ENCODE results near the gene ANKUB1.
A peak's percentile ranks its signal among the peaks of the same experiment; 100 is the strongest.

ANKUB1 gene

DNA sequence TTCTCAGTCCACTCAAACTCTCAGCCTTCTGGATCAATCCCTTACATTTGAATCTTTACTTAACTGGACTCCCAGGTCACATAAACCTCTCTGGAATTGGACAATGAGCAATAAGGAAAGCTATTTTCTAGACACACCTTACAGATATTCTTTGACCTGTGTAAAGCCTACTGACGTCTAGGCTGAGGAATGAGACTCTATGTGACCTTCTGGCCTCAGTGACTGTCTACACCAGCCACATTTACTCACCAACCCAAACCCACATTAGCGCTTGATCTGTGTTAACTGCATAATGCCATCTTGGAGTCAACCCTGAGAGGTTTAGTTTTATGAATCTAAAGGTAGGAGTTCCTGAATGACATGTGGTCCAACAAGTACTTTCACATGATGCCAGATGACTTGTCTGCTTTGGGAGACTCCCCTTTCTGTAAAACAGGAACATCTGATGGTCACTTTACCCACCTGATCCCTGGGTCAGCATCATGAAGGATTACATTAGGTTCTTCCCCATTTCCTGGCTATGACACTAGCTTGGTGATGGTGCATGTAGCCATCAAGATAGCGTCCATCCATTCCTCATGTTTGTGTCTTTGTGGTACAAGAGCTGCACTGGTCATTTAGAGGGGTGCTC lies 28.7 kb downstream of the ANKUB1 start:
- no peak for DNase-seq

DNA sequence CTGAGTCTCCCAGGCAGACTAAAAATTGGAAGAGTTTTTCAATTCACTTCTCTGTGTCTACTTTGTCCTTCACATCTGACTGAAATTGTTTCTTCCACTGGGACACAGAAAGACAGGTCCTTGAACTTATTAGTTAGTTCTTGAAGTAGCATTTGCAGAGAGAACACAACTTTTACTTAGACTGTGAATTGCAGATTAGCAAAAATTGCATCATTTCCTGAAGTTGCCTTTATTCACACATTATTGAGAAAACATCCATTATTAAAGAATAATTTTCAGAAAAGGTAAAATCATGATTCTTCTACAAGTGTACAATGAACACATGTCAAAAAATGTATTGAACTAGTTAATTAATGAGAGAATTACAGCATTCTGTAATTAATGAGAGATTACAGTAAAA lies 38.6 kb downstream of the ANKUB1 start:
- DNase-seq, result no peak

DNA sequence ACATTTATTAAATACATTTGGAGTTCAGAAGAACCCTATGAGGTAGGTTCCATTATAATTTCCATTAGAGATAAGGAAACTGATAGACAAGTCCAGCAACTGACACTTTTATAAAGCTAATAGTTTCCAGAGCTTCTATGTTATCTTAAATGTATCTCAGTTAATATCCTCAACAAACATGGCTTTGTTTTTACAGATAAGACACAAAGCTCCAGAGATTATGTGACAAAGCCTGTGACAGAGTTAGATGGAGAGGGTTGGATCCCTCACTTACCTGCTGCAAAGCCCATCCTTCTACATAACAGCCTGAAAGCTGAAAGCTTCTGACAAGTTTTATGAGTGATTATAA lies 39.6 kb downstream of the ANKUB1 start:
- no peak for DNase-seq

DNA sequence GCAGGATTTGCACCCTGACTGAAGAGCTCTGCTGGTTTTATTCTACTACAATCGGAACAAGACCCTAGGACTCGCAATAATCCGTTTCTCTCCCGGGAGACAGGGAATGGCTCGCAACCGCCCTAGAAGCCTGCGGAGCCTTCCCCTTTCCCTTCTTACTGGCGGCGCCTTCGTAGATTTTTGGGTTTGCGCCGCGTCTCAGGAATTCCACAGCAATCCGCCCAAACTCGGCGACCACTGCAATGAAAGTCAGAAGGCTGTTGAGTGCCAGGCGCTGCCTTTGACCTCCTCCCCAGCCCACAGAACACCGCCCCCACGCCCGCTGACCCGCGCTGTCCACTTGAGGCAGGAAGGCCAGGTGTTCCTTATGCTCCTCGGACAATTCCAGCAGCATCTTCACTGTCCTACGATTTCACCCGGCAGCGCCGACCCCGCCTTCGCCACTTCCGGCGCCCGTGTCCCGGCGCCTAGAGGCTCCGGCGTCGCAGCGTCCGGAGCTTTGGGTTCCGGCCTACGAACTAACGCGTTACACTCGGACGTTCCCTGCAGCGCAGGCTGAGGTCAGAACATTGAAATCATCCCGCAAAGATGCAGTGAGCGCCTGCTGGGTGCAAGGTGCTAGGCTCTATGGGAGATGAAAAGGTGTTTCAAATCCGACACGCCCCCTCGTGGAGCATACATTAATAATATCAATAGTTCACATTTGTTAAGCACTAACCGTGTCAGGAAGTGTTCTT lies 40.1 kb downstream of the ANKUB1 start, which contains the start of gene COMMD2:
COMMD2 (minus strand) TSS at position 439 of the 737 bp plus-strand sequence; CDS start at position 394, 45 bp downstream.
- peak; percentile 87 for DNase-seq

DNA sequence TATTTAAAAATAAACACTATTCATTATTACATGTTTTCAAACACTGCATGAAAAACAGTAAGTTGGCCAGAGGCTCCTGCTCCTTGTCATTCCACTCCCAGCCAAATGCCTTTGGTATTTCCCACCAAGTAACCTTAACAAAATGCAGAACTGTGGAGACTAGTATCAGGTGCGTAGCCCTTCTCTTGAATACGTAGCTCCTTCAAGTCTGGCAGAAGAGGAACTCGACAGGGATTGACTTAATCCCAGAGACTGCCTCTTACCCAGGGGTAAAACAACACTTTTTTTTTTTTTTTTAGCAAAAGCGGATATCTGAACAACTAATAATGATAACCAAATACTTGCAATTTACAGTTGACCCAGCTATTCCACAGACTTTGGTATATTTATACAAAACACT lies 40.8 kb downstream of the ANKUB1 start:
- DNase-seq, result no peak

DNA sequence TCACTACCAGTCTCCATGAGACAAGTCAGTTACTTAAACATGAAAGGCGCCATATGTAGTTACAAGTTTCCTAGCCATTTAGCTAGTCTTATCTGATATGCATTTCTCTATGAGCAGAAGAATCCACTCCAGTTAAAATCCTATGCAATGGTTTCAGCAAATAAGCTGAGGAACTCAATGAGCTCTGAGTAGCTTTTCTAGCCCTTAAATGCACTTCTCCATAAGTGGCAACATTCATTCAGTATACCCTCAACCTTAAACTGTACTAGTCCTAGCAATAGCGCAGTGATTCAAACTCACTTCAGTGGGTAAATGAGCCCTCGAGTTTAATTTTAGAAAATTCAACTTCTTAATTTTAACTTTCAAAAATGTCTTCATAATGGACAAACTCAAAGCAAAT lies 47.7 kb downstream of the ANKUB1 start:
- DNase-seq, result no peak

DNA sequence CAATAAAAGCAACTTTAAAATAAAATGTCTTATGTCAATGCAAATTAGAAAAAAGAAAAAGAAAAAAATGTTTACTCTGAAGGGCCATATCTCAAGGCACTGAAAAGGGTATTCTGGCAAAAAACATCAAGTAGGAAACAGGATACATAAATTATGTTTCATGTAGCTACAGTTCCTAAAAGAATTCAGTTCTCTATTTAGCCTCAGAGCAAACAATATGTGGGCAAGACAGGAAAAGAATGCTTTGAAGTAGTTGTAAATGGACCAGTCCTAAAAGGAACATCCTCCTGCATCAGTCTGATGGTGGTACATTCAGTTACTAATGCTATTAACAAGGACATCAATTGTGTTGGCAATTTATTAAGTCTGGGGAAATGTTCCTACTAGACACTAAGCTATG lies 48.2 kb downstream of the ANKUB1 start:
- no peak for DNase-seq

DNA sequence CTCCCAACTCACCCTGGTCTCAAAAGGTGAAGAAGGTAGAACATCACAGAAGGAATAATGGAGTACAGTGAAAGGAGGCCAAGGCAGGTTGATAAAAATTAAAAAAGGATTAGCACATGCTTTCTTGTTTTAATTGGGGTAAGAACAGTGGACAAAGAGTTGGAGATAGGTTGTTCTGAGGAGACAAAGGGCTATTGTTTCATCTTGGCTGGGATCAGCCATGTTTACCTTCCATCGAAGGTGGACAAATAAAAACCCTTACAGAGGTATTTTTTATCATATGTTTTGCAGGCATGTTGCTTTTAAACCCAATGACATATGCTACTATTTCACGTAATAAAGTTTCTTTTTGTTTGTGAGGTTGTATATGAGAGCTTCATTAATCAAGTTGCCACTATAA lies 53.0 kb downstream of the ANKUB1 start:
- no peak for DNase-seq

DNA sequence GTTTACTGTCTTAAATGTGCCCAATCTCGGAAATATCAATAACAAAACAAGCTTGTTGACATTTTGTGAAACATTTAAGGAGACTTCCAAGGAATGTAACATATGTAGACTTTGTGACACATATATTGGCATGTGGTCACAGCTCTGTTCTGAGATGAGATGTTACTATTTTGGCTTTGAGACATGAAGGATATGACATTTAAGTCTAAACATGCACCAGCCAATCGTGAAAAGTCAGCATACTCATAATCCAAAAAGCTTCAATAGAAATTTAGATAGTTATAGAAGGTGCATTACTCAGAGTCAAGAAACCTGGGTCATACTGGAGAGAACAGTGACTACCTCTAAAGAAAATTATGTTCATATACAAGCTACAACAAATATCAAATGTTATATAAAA lies 53.5 kb downstream of the ANKUB1 start:
- peak; percentile 6 for DNase-seq

DNA sequence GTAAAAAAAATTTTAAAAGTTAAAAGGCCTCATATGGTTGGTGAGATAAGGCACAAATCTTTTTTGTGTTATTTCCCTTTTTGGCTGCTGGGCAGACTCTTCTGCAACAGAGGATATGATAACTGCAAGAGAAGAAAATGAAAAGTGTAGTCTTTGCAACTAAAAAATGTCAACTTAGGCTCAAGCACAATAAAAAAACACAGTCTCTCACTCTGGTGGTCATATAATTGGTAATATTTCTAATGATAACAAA lies 55.5 kb downstream of the ANKUB1 start:
- no peak for DNase-seq

DNA sequence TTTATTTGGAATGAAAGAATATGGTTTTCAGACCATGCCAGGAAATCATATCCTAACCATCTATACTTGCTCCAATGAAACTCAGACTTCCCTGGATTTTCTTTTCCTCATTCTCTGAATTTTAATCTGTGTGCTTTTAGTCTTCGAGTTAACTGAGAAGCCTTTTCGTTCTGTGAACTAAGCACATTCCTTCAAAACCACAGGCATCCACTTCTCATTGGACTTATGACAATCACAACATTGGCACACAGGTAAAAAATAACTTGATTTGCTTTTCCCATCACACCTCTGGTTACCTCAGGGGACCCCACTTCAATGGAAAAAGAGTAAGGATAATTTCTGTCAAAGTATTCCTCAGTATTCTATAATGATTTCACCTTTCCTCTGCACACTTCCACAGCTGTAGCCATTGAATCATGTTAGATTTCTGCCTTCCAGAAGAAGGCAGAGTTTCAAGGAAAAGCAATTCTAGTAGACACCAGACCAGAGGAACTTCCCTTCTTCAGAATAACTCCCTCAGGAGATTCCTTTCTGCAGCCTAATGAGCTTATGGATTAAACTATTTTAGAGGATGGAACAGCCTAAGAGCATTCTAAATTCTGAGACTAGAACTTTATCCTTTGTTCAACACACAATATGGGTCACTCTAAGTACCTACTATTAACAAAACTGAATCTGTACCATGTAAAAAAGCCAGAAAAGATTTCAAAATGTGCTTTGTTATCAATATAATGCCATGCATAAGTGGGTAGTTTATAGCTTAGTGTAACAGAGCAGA lies 56.0 kb downstream of the ANKUB1 start:
- peak; percentile 62 for DNase-seq

DNA sequence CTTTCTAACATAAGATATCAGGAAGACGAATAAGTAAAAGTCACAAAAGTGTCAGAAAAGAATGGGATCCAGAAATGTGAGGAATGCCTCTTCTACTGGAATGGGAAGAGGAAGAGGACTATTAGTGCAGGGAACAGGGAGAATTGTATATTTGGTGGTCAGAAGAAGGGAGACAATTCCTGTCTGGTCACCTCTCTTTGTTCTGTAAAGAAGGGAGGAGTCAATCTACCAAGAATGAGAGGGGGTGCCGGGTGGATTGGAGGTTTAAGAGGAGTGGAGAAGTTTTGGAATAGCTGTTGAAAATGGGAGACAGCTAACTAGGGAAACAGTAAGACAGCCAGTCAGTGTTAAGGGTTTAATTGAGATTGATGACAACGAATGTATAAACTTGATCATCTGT lies 60.1 kb downstream of the ANKUB1 start:
- DNase-seq, result no peak

DNA sequence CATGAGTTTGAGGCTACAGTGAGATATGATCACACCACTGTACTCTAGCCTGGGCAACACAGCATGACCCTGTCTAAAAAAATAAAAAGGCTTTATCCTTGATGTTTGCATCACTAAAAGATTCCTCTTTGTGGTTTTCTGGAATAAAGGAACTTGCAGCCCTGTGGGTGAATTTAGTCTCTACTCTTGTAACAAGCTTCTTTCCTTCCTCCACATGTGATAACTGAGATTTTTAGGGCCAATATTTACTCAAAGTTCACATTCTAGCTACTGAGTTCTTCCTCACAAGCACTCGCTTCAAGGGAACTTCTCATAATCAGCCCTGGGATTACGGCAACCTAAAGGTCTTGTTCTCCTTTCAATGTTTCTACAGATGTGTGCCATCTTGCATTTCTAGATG lies 64.7 kb downstream of the ANKUB1 start:
- DNase-seq, result peak; percentile 9

DNA sequence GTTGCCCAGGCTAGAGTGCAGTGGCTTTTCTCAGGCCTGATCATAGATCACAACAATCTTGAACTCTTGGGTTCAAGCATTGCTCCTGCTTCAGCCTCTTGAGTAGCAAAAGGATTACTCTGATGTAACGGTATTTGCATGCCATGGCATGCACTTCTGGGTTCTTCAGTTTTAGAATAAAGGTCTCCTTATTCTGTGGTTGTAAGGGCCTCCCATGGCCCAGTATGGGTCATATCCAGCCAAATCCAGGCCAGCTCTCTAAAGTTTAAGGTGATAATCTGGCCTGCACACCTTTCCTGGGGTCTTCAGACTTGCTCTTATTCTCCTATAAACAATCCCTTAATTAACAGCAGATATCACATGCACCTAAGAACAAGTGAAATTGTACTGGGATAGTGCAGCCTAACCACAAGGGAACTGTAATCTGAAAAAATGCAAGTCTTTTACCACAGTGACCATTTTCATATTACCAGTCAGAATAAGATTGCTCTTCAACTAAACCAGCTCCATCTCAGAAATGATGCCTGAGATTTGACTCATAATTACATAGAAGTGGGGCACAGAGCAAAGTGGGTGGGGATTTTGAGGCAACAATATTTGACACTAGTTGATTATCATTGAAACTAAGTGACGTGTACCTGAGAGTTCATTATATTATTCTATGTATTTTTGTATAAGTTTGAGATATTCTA lies 65.5 kb downstream of the ANKUB1 start:
- peak; percentile 46 for DNase-seq

DNA sequence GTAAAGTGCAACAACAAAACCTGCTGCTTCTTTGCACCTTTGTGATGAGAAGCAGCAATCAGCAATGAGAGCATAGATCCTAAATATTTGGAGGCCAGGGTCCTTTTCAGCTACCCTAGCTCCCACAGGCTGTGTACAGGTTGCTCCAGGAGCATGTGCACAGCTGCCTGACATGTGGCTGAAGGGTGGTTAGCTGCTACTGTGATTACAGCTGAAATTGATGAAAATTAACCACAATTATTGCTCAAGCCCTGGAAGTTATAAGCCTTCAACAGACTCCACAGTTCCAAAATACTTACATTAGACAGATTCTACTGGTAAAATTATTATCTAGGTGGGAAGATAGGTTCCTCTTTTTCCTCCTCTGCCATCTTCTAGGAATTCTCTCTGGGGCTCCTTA lies 68.6 kb downstream of the ANKUB1 start:
- DNase-seq, result no peak

DNA sequence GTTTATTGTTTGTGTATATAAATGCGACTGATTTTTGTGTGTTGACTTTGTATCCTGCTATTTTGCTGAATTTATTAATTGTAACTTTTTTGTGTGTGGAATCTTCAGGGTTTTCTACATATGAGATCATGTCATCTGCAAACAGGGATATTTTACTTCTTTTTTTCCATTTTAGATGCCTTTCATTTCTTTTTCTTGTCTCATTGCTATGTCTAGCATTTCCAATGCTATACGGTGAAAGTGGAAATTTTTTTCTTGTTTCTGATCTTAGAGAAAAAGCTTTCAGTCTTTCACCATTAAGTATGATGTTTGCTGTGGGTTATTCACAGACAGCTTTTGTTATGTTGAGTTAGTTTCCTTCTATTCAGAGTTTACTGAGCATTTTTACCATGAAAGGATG lies 71.4 kb downstream of the ANKUB1 start:
- DNase-seq, result no peak

DNA sequence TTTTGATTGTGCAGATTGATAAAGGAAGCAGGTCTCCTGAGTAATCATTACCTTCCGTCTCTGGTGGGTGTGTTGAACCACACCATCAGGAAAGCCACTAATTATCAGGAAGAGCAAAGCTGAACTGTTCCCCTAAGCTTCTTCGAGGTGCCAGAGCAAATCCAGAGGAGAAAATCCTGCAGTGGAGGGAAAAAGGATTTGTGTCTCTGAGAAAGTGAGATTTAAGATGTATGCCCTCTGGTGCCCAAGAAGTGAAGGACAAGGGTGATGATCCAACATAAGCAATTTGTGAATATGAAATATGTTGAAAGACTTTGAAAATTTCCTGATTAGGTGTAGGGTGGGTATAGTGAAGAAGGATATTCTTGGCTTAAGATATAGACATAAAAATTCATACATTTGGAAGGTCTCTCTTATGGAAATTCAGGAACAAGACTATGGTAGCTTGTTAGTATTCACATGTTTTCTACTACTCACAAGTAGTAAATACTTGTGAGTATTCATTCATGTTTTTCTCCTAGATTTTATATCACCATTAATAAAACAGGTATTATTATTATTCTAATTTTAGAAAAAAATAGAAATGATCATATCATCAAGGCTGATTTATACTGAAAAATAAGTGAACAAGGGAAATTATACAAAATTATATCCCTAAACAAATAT lies 74.8 kb downstream of the ANKUB1 start:
- DNase-seq, result peak; percentile 79

DNA sequence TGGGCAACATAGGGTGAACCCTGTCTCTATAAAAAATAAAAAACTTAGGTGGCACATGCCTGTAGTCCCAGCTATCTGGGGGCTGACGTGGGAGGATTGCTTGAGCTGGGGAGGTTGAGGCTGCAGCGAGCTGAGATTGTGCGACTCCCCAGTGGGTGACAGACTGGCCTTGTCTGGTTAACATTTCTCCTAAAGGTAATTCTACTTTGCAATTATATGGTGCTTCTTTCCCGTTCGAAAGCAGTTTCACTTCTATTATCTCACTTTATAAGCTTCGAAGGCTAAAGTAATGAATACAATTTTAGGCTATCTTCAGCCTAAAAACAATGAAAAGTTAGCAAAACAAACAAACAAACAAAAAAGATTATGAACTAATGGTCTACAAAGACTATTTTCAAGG lies 75.4 kb downstream of the ANKUB1 start:
- no peak for DNase-seq

DNA sequence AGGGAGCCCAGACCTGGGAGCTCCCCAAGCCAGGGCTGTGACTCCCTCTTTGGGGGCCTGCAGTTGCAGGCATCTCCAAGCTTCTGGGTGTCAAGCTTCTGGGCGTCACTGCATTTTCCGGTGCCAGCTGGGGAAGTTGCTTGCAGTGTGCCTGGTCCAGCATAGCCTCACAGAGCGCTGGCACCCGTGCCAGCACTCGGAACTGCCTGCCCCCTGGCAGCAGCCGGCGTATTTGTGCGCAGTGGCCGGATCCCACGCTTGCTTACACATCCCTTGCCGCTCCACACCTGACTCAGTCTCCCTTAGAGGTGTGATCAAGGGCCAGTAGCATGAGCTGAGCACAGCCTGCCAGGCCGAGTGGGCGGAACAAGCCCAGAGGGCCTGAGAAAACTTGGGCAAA lies 77.1 kb downstream of the ANKUB1 start:
- no peak for DNase-seq

DNA sequence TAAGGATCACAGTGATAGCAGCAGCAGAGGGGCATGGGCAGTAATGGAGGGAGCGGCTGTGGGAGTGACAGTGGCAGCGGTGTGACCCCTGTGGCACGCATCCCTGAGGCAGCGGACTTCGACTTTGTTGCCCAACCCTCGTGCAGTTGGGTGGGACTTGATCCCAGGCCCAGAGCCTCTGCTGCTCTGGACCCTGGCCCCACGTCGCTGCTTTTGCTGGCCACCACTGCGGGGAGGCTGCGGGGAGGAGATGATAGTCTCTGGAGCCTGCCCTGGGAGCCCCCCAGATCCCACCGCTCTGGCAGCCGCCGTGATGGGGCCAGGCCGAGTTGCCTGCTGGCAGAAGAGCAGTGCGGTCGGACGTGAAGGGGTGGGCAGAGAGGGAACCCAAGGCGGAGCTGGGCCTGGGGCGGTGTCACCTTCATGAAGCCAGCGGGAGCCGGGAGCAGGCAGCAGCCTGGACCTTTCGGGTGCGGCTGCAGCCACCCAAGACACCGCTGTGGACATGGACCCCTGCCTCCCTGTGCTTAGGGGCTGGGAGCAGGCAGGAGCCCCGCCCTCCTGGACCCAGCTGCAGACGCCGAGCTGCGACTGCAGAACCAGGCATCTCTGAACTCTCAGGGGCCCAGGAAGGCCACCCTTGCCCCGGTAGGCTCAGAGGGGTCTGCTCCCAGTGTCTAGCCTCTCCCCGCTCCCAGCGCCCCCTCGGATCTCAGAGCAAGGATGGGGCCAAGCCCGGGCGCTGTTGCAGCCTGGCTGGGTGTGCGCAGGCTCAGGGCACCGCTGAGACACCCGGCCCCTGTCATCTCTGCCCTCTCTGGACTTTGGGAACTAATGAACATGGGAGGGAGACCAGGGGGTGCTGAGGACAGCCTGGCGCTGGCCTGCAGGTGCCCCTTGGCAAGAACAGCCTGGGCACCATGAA lies 78.4 kb downstream of the ANKUB1 start:
- DNase-seq, result no peak

Data from fibroblast of skin of scalp (primary cell).